NCI-H2107 treated with DMSO at 0.1 percent for 48 hours (cell line): ENCODE results near the gene LZTS2.

Experiments
- DNase-seq: peaks from one replicate; lab custom pipeline; 2025; ENCODE audit not compliant: unreplicated experiment; lab: John Stamatoyannopoulos, UW

LZTS2 gene

GRCh38 chr10:101013365-101013825, 13.8 kb downstream of the LZTS2 start:
- no peak for DNase-seq

GRCh38 chr10:101014230-101014884, 14.7 kb downstream of the LZTS2 start:
- DNase-seq, result no peak

- DNase-seq, result no peak
Measured at GRCh38 chr10:101014966-101015581, 15.5 kb downstream of the LZTS2 start.

GRCh38 chr10:101015582-101015973, 16.0 kb downstream of the LZTS2 start:
- no peak for DNase-seq

- DNase-seq, result no peak
Measured at GRCh38 chr10:101016814-101017213, 17.2 kb downstream of the LZTS2 start.

- DNase-seq, result no peak
Measured at GRCh38 chr10:101018118-101018599, 18.6 kb downstream of the LZTS2 start.

- DNase-seq, result no peak
Measured at GRCh38 chr10:101018600-101019439, 19.2 kb downstream of the LZTS2 start.

- DNase-seq, result no peak
Measured at GRCh38 chr10:101019440-101019703, 19.8 kb downstream of the LZTS2 start.

- no peak for DNase-seq
Measured at GRCh38 chr10:101020427-101021075, 20.9 kb downstream of the LZTS2 start.

GRCh38 chr10:101021239-101021638, 21.6 kb downstream of the LZTS2 start:
- DNase-seq, result no peak

GRCh38 chr10:101021692-101022251, 22.2 kb downstream of the LZTS2 start:
- DNase-seq, result no peak

GRCh38 chr10:101022967-101023705, 23.5 kb downstream of the LZTS2 start:
- no peak for DNase-seq

- DNase-seq, result no peak
Measured at GRCh38 chr10:101027106-101027720, 27.6 kb downstream of the LZTS2 start.

GRCh38 chr10:101028446-101029337, 29.1 kb downstream of the LZTS2 start:
- DNase-seq, result no peak

GRCh38 chr10:101029520-101030295, 30.1 kb downstream of the LZTS2 start:
- no peak for DNase-seq

GRCh38 chr10:101030496-101031127, 31.0 kb downstream of the LZTS2 start:
- DNase-seq, result no peak

GRCh38 chr10:101031128-101031795, 31.7 kb downstream of the LZTS2 start, which contains the start of the genes PDZD7 and SFXN3:
Gene PDZD7, minus strand, starts transcription at chr10:101031129. Its CDS starts 910 bp downstream, at chr10:101030219.
Gene SFXN3, plus strand, starts transcription at chr10:101031234. Its CDS starts 3,461 bp downstream, at chr10:101034695.
- DNase-seq, result peak; percentile 64
